CD4-positive, alpha-beta memory T cell (primary cell): ENCODE results near the gene PRICKLE2. TPM values are rescaled to one million over a fixed set of nuclear protein-coding genes. Genes with fewer than 3 reads are reported as not detected.

Experiments
- CTCF ChIA-PET: fragments of 350-600 bp; sonication (Branson Sonifier 250); formaldehyde crosslinking; loops from one replicate; lab custom pipeline; 2021; ENCODE audit warnings: inconsistent platforms; ENCODE audit not compliant: partially characterized antibody; lab: Charles Lee
- POLR2A ChIA-PET: fragments of 350-600 bp; sonication (Branson Sonifier 250); formaldehyde crosslinking; loops from one replicate; lab custom pipeline; 2021; ENCODE audit not compliant: partially characterized antibody; lab: Charles Lee
- DNase-seq, 5 donors: peaks; one replicate each; pipeline versions ENCODE4 v3.0.0 to v3.0.0-alpha.2; 2020 to 2022; ENCODE audit warnings: mixed read lengths in 1 of 5
- H3K27ac ChIP-seq: one replicate; pipeline ENCODE4 v1.7.0; 2013; ENCODE audit warnings: low read depth, low read length
- H3K27me3 ChIP-seq: 2 replicates; pipeline ENCODE4 v1.7.0; 2013; ENCODE audit warnings: mild to moderate bottlenecking, low read length, moderate library complexity; ENCODE audit not compliant: insufficient read depth
- H3K36me3 ChIP-seq: 2 replicates; pipeline ENCODE4 v1.7.0; 2013; ENCODE audit warnings: mild to moderate bottlenecking, low read length, moderate library complexity; ENCODE audit not compliant: insufficient read depth
- H3K4me1 ChIP-seq: 2 replicates; pipeline ENCODE4 v1.7.0; 2013; ENCODE audit warnings: mild to moderate bottlenecking, low read length, moderate library complexity; ENCODE audit not compliant: insufficient read depth
- H3K4me3 ChIP-seq, 2 donors: one replicate each; pipeline ENCODE4 v1.7.0; 2013; ENCODE audit warnings: low read length in 2 of 2, mild to moderate bottlenecking in 1 of 2
- H3K9me3 ChIP-seq, 2 donors: one replicate each; pipeline ENCODE4 v1.7.0; 2013; ENCODE audit warnings: low read length in 2 of 2, control low read depth in 1 of 2; ENCODE audit not compliant: control insufficient read depth in 1 of 2
- H3K27ac Mint-ChIP-seq, 7 donors: one replicate each; pipeline ENCODE4 v1.8.0; 2020 to 2021; ENCODE audit warnings: mixed read lengths in 7 of 7, mild to moderate bottlenecking in 6 of 7, inconsistent platforms in 3 of 7, moderate library complexity in 3 of 7
- H3K27me3 Mint-ChIP-seq, 2 donors: one replicate each; pipeline ENCODE4 v1.8.0; 2020 to 2021; ENCODE audit warnings: mixed read lengths in 2 of 2
- H3K36me3 Mint-ChIP-seq, 2 donors: one replicate each; pipeline ENCODE4 v1.8.0; 2020 to 2021; ENCODE audit warnings: mixed read lengths in 2 of 2, inconsistent platforms in 1 of 2, mild to moderate bottlenecking in 1 of 2
- H3K4me1 Mint-ChIP-seq, 4 donors: one replicate each; pipeline ENCODE4 v1.8.0; 2020 to 2021; ENCODE audit warnings: mixed read lengths in 4 of 4, mild to moderate bottlenecking in 1 of 4
- H3K4me3 Mint-ChIP-seq, 8 donors: one replicate each; pipeline ENCODE4 v1.8.0; 2020 to 2021; ENCODE audit warnings: mixed read lengths in 8 of 8, mild to moderate bottlenecking in 7 of 8, moderate library complexity in 6 of 8, inconsistent platforms in 3 of 8
- H3K9me3 Mint-ChIP-seq, 8 donors: one replicate each; pipeline ENCODE4 v1.8.0; 2020 to 2021; ENCODE audit warnings: mixed read lengths in 8 of 8, mild to moderate bottlenecking in 5 of 8, inconsistent platforms in 3 of 8, moderate library complexity in 1 of 8
- intact Hi-C: fragments of 100-400 bp; cut with micrococcal nuclease; formaldehyde crosslinking; loops from one replicate; pipeline ENCODE4 v1.15.1; 2023
- polyA plus RNA-seq, 2 donors: library from polyadenylated mRNA; unstranded; fragments of 300-500 nt; fragmentation: Illumina TruSeq; gene quantifications; one replicate each; pipeline ENCODE4 v1.2.3, GENCODE V29; 2021
- total RNA-seq, 2 experiments: library from RNA; stranded (reverse); gene quantifications; one replicate each; pipeline ENCODE4 v1.2.3, GENCODE V29; 2021

PRICKLE2 gene
- total and polyA plus RNA-seq, 4 experiments from 2014 or later, result not detected

DNA sequence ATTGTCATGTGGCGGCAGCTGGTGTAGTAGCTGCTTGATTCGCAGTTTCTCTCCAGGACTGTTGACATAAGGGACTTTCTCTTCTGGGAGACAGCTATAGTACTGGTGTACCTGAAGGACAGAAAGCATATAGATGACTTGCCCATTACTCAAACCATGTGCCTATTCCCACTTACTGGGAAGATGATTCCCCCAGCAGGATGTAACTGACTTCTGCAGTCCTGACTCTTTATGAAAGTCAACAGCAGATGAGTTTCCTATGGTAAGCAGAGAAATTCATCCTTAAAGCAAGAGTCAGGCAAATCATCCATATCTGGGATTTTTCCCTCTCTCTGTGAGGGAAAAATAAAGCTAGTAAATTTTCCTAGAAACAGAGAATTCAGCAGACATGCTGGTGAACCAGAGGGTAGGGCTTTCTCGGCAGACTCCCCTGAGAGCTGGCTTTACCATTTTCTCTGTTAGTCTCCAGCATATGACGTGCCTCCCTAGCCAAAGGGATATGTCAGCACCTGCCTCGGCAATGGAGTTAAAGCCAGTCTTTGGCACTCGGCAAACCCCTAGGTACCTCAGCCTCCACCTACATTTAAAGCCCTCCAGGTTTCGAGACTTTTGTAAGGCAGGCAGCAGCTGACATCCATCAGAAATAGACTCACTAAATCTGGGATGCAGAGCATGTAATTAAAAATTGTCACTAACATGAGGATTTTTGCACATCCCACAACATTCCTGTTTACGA, 62.1 kb downstream of the PRICKLE2 start:
- Histone ChIP-seq H3K4me1 (no peaks in the 10 kb centered on the region), H3K9me3 (no peaks in the 10 kb centered on the region), H3K4me3 (no peak overlapping the region), H3K27me3 (no peaks in the 10 kb centered on the region), H3K27ac (no peak overlapping the region), H3K36me3 (no peaks in the 10 kb centered on the region)
- H3K27ac Mint-ChIP-seq, result no peak overlapping the region
- no peak for DNase-seq
- intact Hi-C loops, result no loop called here
- H3K4me3 Mint-ChIP-seq, result no peak overlapping the region
- POLR2A ChIA-PET, result no interaction called here
- CTCF ChIA-PET, result no interaction called here
- H3K4me1 Mint-ChIP-seq, result no peaks in the 10 kb centered on the region
- peaks cover 2 to 4% of the 10 kb centered on the region in 2 donors for H3K27me3 Mint-ChIP-seq
- no peaks in the 10 kb centered on the region for H3K36me3 Mint-ChIP-seq
- H3K9me3 Mint-ChIP-seq, result no peaks in the 10 kb centered on the region

DNA sequence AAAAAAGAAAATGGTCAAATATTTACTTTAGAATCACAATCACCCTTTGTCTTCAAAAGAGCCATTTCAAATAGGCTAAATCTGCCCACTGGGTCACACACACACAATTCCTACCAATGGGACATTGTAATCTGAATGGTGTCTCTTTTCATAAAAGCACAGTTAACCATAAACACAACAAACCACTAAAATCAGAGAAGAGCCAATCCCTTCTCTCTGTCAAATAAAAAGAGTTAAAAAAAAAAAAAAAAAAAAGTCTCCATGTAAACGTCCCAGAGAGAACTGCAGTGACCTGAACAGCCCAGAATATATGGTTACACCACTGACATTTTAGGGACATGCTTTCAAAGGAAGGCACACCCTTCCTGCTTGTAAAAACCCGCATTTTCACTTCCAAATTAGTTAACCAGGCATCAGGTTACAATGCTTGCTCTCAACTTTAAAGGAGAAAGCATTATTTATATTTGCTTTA, 63.7 kb downstream of the PRICKLE2 start:
- Histone ChIP-seq H3K4me3 (no peak overlapping the region), H3K27ac (no peak overlapping the region), H3K27me3 (no peaks in the 10 kb centered on the region), H3K4me1 (no peaks in the 10 kb centered on the region), H3K9me3 (no peaks in the 10 kb centered on the region), H3K36me3 (no peaks in the 10 kb centered on the region)
- Mint-ChIP-seq H3K4me1 (no peaks in the 10 kb centered on the region), H3K27ac (no peak overlapping the region), H3K9me3 (no peaks in the 10 kb centered on the region), H3K27me3 (peaks cover 2 to 4% of the 10 kb centered on the region in 2 donors), H3K4me3 (no peak overlapping the region), H3K36me3 (no peaks in the 10 kb centered on the region)
- intact Hi-C loops, result no loop called here
- DNase-seq, result no peak
- CTCF ChIA-PET, result no interaction called here
- POLR2A ChIA-PET, result no interaction called here

DNA sequence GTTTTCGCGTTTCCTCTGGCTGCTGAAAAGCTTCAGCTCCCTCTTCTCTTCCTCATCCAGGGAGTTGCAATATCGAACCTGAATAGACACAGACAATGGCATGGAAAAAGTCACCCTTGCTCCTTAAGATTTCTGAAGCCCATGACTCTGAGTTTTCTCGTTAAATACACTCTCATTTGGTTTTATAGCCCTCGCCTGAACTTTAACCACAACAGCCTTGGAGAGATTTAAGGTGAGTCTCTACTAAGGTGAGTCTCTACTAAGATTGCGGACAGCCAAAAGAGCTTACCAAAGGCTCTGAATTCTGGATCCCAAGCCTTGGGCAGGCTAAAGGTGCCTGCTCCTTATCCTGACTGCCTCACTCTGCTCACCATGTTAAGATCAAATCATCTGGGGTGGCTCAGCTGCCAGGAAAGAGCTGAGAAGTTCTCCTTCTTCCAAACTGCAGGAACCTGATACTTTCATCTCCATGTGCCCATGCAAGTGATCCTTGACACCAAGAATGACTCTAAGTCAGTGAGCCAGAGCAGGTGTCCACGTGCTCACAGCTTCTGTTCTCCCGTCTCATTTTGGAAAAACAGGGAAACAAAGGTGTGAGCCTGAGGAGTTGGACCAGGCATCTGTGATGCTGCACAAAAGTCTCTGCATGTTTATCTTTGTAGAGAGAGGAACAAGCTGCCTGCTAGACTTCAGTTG, 65.1 kb downstream of the PRICKLE2 start:
- POLR2A ChIA-PET, result no interaction called here
- CTCF ChIA-PET, result no interaction called here
- Histone ChIP-seq H3K9me3 (no peaks in the 10 kb centered on the region), H3K36me3 (no peaks in the 10 kb centered on the region), H3K4me3 (no peak overlapping the region), H3K27ac (no peak overlapping the region), H3K27me3 (no peaks in the 10 kb centered on the region), H3K4me1 (no peaks in the 10 kb centered on the region)
- no peaks in the 10 kb centered on the region for H3K4me1 Mint-ChIP-seq
- H3K9me3 Mint-ChIP-seq, result no peaks in the 10 kb centered on the region
- no peak overlapping the region for H3K27ac Mint-ChIP-seq
- DNase-seq, result no peak
- H3K36me3 Mint-ChIP-seq, result no peaks in the 10 kb centered on the region
- no peak overlapping the region for H3K4me3 Mint-ChIP-seq
- H3K27me3 Mint-ChIP-seq, result peaks cover 2 to 4% of the 10 kb centered on the region in 2 donors
- intact Hi-C loops, result no loop called here

DNA sequence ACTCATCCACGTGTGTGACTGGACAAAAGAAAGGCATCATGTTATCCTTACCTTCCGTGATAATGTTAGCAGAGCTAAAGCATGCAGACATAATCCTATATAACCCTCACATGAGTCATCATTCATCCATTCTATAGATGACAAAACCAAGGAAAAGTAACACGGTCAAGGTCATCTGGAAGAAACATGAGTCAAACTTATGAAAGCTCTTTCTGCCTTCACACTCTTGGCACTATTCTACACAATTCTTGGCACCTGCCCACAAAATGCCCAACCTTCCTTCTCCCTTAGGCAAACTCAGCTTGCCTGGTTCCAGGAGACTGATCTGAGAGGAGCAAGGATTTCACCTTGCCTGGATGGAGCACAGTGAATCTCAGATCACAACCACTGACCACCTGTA, 66.9 kb downstream of the PRICKLE2 start:
- CTCF ChIA-PET, result no interaction called here
- Mint-ChIP-seq H3K4me3 (no peak overlapping the region), H3K9me3 (no peaks in the 10 kb centered on the region), H3K27me3 (peaks cover 2 to 7% of the 10 kb centered on the region in 2 donors), H3K36me3 (no peaks in the 10 kb centered on the region), H3K27ac (no peak overlapping the region), H3K4me1 (no peaks in the 10 kb centered on the region)
- Histone ChIP-seq H3K4me1 (no peaks in the 10 kb centered on the region), H3K27me3 (no peaks in the 10 kb centered on the region), H3K36me3 (no peaks in the 10 kb centered on the region), H3K9me3 (no peaks in the 10 kb centered on the region), H3K27ac (no peak overlapping the region), H3K4me3 (no peak overlapping the region)
- POLR2A ChIA-PET, result no interaction called here
- no peak for DNase-seq
- intact Hi-C loops, result no loop called here

DNA sequence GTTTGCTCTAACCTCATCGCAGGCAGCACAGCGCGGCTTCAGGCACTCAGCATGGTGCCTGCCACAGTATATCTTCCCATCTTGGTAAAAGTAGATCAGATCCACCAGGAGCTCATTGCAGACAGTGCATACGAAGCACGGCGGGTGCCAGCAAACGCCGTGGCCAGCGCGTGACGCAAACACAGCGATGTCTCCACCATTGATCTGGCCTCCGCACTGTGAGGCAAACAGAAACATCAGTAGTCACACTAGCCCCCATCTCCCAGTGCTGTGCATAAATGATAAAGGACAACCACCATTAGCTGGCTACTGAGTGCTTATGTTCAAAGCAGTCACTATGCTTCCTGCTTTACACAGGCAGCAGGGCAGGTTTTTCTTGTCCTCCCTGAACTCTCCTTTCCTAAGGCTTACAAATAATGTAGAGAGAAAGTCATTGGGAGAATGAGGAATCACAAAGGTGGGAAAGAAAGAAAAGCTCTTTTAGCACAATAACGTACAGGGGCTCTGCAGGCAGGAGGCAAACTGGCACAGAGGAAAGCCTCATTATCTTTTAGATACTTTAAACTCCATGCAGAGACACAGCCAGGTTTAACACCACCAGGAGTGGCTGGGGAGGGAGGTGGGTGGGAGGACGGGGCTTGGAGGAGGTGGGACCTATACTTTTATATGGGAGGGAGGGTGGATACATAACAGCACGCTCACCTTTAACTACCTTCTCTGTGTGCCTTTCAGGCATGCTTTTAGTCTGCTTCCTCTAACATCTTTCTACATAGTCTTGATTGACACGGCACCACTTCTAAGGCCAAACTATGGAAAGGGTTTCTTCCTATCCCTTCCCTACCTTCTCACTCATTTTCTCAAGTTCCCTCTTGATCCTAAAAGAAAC, 67.9 kb downstream of the PRICKLE2 start:
- Mint-ChIP-seq H3K36me3 (no peaks in the 10 kb centered on the region), H3K27ac (no peak overlapping the region), H3K9me3 (no peaks in the 10 kb centered on the region), H3K27me3 (peaks cover 2 to 7% of the 10 kb centered on the region in 2 donors), H3K4me3 (no peak overlapping the region), H3K4me1 (no peaks in the 10 kb centered on the region)
- H3K27ac ChIP-seq, result no peak overlapping the region
- H3K9me3 ChIP-seq, result no peaks in the 10 kb centered on the region
- POLR2A ChIA-PET, result no interaction called here
- no peaks in the 10 kb centered on the region for H3K36me3 ChIP-seq
- intact Hi-C loops, result no loop called here
- H3K4me1 ChIP-seq, result no peaks in the 10 kb centered on the region
- H3K4me3 ChIP-seq, result no peak overlapping the region
- CTCF ChIA-PET, result no interaction called here
- no peak for DNase-seq
- no peaks in the 10 kb centered on the region for H3K27me3 ChIP-seq

DNA sequence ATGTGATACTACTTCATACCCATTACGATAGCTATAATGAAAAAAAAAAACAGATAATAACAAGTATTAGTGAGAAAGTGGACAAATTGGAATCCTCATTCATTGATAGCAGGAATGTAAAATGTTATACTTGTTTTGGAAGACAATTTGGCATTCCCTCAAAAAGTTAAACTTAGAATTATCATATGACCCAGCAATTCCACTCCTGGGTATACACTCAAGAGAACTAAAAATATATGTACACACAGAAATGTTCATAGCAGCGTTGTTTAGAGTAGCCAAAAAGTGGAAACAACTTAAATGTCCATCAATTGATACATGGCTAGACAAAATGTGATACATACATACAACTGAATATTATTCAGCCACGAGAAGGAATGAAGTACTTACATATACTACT, 69.9 kb downstream of the PRICKLE2 start:
- H3K4me1 ChIP-seq, result no peaks in the 10 kb centered on the region
- ChIA-PET POLR2A (no interaction called here), CTCF (no interaction called here)
- Mint-ChIP-seq H3K4me3 (no peak overlapping the region), H3K4me1 (no peaks in the 10 kb centered on the region), H3K27me3 (peaks cover 0 to 12% of the 10 kb centered on the region in 2 donors), H3K36me3 (no peaks in the 10 kb centered on the region), H3K27ac (no peak overlapping the region), H3K9me3 (no peaks in the 10 kb centered on the region)
- no peaks in the 10 kb centered on the region for H3K27me3 ChIP-seq
- H3K27ac ChIP-seq, result no peak overlapping the region
- no peak overlapping the region for H3K4me3 ChIP-seq
- no peaks in the 10 kb centered on the region for H3K9me3 ChIP-seq
- H3K36me3 ChIP-seq, result no peaks in the 10 kb centered on the region
- no peak for DNase-seq
- intact Hi-C loops, result no loop called here
